ENCODE results near the gene WBP1.

Gene WBP1

DNA sequence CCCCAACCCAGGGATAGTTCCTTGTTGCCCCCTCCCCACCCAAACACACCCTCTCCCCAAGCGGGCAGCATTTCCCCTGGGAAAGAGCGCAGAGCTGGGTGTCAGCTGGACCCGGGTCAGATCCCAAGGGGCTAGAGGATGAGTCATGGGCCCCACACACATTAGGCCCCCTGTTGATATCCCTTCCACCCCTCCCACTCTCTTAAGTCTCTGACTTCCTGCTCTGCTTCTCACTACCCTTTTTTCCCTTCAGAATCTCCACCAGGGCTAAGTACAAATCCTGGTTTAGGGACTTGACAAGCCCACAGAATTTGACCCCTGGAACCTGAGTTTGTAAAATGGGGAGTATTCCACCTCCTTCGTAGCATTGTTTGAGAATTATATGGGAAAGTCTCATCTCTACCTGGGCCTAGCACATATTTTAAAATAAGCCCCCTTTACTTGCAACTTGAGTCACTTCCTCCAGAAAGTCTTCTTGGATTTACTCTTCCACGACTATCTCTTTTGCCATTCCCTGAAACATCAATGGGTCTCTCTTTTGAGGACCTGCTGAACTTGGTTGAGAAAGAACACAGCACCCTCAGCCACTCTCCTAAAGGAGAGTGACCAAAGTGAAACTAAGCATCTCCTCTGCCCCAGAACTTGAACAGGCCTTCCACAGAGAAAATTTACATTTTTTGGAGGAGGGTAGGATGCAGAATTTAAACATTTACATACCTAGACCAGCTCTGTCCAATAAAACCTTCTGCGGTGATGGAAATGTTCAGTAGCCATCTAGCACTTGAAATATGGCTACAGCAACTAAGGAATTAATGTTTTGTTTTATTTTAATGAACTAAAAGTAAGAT lies 21.2 kb upstream of the WBP1 start:
- ATAC-seq, result no peak
- TF ChIP-seq CSDC2 (CRISPR knock-in tag; IDR thresholded peaks at IDR 0.05), result no peak
- no peak for TF ChIP-seq ARNTL (CRISPR knock-in tag; IDR thresholded peaks at IDR 0.05; ENCODE audit: borderline replicate concordance, low read depth)
- TF ChIP-seq POU6F1 (CRISPR knock-in tag; IDR thresholded peaks at IDR 0.05; ENCODE audit: borderline replicate concordance, low read depth), result no peak
- no peak for TF ChIP-seq OSR1 (CRISPR knock-in tag; IDR thresholded peaks at IDR 0.05)
- TF ChIP-seq SNAI2 (CRISPR knock-in tag; IDR thresholded peaks at IDR 0.05), result no peak
- TF ChIP-seq ZNF565 (CRISPR knock-in tag; conservative IDR thresholded peaks at IDR 0.05; ENCODE audit: low read depth), result no peak
- TF ChIP-seq GLIS3 (CRISPR knock-in tag; IDR thresholded peaks at IDR 0.05), result no peak

DNA sequence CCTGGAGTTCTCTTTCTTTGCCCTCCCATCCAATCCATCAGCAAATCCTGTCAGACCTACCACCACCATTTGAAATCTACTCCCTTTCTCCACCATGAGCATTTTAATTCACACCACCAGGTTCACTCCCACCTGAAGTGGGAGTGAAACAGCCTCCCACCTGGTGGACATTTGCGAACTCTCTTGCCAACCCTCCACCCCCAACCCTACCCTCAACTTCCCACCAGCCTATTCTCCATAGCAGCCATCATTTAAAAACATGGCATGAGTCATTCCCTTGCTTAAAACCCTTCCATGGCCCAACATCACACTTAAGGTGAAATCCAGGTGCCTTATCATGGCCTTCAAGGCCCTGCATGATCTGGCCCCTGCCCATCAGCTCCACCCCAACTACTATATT lies 20.0 kb upstream of the WBP1 start:
- no peak for ATAC-seq

More for the DNA sequence above, 20.0 kb upstream of the WBP1 start:
- TF ChIP-seq TOX (CRISPR knock-in tag; IDR thresholded peaks at IDR 0.05; ENCODE audit: borderline replicate concordance) (no peak), TCF4 (CRISPR knock-in tag; IDR thresholded peaks at IDR 0.05; ENCODE audit: borderline replicate concordance) (no peak), POU6F1 (CRISPR knock-in tag; IDR thresholded peaks at IDR 0.05; ENCODE audit: borderline replicate concordance, low read depth) (no peak), ZNF8 (CRISPR knock-in tag; IDR thresholded peaks at IDR 0.05) (no peak), GLIS3 (CRISPR knock-in tag; IDR thresholded peaks at IDR 0.05) (no peak), ZFP30 (CRISPR knock-in tag; IDR thresholded peaks at IDR 0.05) (no peak), CSDC2 (CRISPR knock-in tag; IDR thresholded peaks at IDR 0.05) (no peak), ZNF70 (CRISPR knock-in tag; IDR thresholded peaks at IDR 0.05) (no peak), ISL1 (CRISPR knock-in tag; IDR thresholded peaks at IDR 0.05) (no peak), BACH2 (CRISPR knock-in tag; IDR thresholded peaks at IDR 0.05; ENCODE audit: borderline replicate concordance) (no peak), SNAI2 (CRISPR knock-in tag; IDR thresholded peaks at IDR 0.05) (no peak)
- TF ChIP-seq, protein P1, sequence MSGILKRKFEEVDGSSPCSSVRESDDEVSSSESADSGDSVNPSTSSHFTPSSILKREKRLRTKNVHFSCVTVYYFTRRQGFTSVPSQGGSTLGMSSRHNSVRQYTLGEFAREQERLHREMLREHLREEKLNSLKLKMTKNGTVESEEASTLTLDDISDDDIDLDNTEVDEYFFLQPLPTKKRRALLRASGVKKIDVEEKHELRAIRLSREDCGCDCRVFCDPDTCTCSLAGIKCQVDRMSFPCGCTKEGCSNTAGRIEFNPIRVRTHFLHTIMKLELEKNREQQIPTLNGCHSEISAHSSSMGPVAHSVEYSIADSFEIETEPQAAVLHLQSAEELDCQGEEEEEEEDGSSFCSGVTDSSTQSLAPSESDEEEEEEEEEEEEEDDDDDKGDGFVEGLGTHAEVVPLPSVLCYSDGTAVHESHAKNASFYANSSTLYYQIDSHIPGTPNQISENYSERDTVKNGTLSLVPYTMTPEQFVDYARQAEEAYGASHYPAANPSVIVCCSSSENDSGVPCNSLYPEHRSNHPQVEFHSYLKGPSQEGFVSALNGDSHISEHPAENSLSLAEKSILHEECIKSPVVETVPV (CRISPR knock-in tag; IDR thresholded peaks at IDR 0.05), result no peak
- TF ChIP-seq, protein P2, sequence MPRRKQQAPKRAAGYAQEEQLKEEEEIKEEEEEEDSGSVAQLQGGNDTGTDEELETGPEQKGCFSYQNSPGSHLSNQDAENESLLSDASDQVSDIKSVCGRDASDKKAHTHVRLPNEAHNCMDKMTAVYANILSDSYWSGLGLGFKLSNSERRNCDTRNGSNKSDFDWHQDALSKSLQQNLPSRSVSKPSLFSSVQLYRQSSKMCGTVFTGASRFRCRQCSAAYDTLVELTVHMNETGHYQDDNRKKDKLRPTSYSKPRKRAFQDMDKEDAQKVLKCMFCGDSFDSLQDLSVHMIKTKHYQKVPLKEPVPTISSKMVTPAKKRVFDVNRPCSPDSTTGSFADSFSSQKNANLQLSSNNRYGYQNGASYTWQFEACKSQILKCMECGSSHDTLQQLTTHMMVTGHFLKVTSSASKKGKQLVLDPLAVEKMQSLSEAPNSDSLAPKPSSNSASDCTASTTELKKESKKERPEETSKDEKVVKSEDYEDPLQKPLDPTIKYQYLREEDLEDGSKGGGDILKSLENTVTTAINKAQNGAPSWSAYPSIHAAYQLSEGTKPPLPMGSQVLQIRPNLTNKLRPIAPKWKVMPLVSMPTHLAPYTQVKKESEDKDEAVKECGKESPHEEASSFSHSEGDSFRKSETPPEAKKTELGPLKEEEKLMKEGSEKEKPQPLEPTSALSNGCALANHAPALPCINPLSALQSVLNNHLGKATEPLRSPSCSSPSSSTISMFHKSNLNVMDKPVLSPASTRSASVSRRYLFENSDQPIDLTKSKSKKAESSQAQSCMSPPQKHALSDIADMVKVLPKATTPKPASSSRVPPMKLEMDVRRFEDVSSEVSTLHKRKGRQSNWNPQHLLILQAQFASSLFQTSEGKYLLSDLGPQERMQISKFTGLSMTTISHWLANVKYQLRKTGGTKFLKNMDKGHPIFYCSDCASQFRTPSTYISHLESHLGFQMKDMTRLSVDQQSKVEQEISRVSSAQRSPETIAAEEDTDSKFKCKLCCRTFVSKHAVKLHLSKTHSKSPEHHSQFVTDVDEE (CRISPR knock-in tag; IDR thresholded peaks at IDR 0.05), result no peak
- TF ChIP-seq, protein P3, sequence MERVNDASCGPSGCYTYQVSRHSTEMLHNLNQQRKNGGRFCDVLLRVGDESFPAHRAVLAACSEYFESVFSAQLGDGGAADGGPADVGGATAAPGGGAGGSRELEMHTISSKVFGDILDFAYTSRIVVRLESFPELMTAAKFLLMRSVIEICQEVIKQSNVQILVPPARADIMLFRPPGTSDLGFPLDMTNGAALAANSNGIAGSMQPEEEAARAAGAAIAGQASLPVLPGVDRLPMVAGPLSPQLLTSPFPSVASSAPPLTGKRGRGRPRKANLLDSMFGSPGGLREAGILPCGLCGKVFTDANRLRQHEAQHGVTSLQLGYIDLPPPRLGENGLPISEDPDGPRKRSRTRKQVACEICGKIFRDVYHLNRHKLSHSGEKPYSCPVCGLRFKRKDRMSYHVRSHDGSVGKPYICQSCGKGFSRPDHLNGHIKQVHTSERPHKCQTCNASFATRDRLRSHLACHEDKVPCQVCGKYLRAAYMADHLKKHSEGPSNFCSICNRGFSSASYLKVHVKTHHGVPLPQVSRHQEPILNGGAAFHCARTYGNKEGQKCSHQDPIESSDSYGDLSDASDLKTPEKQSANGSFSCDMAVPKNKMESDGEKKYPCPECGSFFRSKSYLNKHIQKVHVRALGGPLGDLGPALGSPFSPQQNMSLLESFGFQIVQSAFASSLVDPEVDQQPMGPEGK (CRISPR knock-in tag; IDR thresholded peaks at IDR 0.05; ENCODE audit: borderline replicate concordance), result no peak
